NT2/D1 (cell line): Measurements from ENCODE around the gene UBR2.

ENCODE experiments used
- SUZ12 ChIP-seq: IDR thresholded peaks from 2 replicates; pipeline ENCODE4 v1.6.1; 2011; ENCODE audit not compliant: insufficient read length, insufficient read depth; ENCODE audit errors: extremely low read depth
- ZNF274 ChIP-seq: IDR thresholded peaks from 2 replicates; pipeline ENCODE4 v1.6.1; 2011; ENCODE audit warnings: mild to moderate bottlenecking, low read depth, low read length

DNA sequence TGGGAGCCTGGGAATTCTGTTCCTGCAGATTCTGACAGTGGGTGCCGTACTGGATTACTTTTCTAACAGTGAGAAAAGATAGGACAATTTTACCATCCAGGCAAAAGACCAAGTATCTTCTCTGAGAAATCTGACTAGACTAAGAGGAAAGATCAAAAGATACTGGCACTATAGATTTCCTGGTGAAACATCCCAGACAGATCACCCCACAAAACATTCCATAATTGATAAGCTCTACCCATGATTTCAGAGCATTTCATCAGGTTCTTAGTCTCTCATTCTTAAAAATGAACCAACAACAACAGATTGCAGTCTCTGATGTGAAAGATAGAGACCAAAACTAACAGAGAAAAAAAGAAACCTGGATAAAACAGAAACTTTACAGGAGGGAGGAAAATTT lies 13.6 kb upstream of the UBR2 start:
- TF ChIP-seq ZNF274 (no peak), SUZ12 (no peak)
